ENCODE data around the gene CCR6.

DNA sequence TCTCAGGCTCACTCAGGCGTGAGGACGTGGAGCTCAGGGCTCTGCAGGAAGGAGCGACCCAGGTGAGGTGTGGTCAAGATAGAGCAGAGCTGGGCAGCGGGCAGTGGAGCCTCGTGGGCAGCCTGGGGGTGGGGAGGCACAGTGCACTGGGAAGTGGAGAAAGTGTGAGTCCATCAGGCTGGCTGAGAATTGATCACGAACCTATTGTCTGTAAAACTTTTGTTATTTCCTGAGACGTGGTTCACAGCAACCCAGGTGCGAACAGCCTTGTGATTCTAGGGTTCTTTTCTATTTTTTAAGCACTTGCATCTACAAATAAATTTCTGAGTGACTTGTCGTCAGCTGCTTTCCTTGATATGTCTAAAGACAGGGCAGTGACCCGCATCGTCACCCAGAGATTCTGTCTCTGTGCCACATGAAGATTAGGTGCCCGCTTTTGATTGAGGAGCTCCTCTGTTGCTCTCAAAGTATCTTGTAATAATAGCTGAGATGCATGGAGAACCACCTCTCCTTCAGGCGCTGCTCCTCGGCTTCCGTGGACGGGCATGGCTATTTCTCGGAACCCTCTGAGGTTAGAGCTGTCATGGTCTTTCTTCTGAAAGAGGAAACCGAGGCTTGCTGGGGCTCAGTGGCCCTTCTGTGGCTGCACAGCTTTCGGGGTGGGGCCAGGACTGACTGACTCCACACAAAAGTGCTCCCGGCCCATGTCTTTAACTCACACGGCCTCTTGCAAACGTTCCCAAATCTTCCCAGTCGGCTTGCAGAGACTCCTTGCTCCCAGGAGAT is 662 bp upstream of the CCR6 start:
- no peak for TF ChIP-seq EZH2 (IDR thresholded peaks at IDR 0.05; ENCODE audit: insufficient read depth, poor library complexity, severe bottlenecking)
- TF ChIP-seq EZH2phosphoT487 (IDR thresholded peaks at IDR 0.05; ENCODE audit: insufficient read depth, low read depth), result no peak

Data from GM23248 (cell line).